Erythroblast (primary cell): ENCODE results near the gene PPDPF.

Experiments used
- GATA1 ChIP-seq: IDR thresholded peaks from 2 replicates; pipeline ENCODE4 v1.6.1; 2011; ENCODE audit warnings: low read depth, mild to moderate bottlenecking, control low read depth, low read length, moderate library complexity
- POLR2A ChIP-seq: IDR thresholded peaks from 2 replicates; pipeline ENCODE4 v1.6.1; 2011; ENCODE audit warnings: mild to moderate bottlenecking, low read length

DNA sequence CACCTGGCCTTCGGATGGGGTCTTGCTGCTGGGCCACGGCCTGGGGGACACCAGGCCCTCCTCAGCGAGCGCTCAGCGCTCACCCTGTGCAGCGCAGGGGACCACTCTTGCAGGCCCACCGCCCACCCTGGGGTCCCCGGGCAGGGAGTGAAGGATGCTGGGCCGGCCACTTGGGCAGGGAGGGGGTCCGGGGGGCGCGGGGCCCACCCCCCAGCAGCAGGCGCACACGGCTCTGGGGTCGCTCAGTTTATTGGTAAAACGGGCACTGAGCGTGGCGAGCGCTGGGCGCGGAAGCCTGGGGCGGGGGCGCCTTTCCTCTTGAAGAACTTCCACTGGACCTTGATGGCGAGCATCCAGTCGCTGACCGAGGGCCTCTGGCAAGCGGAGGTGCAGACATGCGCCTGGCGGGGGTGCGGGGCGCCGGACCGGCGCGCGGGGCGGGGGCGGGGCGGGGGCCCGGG, 32.8 kb upstream of the PPDPF start:
- TF ChIP-seq POLR2A: no peak
- TF ChIP-seq GATA1: no peak
